C4-2B (cell line): ENCODE data around the gene GLI1.

Source experiments
- ZFX ChIP-seq: fragments of 450-650 bp; IDR thresholded peaks from 2 replicates; pipeline ENCODE4 v1.6.1; 2017
- TF ChIP-seq, protein P1 (sequence below): fragments of 450-650 bp; conservative IDR thresholded peaks from 2 replicates; pipeline ENCODE4 v1.5.1; 2017; ENCODE audit warnings: mild to moderate bottlenecking

DNA sequence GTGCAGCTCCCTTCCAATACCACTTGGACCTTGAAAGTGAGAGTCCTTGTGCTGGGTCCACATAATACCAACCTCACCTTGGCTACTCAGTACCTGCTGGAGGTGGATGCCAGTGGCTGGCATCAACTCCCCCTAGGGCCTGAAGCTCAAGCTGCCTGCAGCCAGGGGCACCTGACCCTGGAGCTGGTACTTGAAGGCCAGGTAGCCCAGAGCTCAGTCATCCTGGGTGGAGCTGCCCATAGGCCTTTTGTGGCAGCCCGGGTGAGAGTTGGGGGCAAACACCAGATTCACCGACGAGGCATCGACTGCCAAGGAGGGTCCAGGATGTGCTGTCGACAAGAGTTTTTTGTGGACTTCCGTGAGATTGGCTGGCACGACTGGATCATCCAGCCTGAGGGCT, 10.2 kb upstream of the GLI1 start:
- TF ChIP-seq, protein P1, sequence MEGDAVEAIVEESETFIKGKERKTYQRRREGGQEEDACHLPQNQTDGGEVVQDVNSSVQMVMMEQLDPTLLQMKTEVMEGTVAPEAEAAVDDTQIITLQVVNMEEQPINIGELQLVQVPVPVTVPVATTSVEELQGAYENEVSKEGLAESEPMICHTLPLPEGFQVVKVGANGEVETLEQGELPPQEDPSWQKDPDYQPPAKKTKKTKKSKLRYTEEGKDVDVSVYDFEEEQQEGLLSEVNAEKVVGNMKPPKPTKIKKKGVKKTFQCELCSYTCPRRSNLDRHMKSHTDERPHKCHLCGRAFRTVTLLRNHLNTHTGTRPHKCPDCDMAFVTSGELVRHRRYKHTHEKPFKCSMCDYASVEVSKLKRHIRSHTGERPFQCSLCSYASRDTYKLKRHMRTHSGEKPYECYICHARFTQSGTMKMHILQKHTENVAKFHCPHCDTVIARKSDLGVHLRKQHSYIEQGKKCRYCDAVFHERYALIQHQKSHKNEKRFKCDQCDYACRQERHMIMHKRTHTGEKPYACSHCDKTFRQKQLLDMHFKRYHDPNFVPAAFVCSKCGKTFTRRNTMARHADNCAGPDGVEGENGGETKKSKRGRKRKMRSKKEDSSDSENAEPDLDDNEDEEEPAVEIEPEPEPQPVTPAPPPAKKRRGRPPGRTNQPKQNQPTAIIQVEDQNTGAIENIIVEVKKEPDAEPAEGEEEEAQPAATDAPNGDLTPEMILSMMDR, result no peak
- TF ChIP-seq ZFX, result no peak
